ENCODE results near the gene ATP2B3.

DNA sequence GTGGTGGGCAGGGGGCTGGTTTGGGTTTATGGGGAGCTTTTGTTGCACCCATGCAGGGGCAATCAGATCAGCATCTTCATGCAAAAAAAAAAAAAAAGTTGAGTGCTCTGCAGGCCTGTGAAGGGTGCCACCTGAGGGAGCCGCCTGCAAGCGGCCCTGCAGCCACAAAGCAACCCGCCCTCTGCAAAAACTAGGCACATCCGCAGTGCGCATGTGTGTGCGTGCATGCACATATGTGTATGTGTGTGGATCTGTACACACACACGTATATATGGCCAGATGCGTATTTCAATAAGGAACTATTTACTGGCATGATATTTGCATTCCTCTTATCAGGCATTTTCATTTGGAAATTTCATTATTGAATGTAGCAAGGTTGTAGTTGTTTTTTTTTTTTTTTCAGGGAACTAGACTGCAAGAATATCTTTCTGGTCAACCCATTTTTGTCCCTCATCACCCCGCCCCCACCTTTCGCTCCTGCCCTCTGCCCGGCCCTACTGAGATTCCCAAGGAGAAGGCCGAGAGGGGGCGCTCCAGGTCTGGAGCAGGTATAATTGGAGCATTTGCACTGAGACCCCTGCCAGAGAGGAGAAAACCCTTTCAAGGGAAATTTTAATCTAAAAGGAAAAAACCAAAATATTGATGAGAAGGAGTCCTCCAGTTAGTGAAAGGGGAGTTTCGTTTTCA, 63.4 kb downstream of the ATP2B3 start:
- TF ChIP-seq, protein P1, sequence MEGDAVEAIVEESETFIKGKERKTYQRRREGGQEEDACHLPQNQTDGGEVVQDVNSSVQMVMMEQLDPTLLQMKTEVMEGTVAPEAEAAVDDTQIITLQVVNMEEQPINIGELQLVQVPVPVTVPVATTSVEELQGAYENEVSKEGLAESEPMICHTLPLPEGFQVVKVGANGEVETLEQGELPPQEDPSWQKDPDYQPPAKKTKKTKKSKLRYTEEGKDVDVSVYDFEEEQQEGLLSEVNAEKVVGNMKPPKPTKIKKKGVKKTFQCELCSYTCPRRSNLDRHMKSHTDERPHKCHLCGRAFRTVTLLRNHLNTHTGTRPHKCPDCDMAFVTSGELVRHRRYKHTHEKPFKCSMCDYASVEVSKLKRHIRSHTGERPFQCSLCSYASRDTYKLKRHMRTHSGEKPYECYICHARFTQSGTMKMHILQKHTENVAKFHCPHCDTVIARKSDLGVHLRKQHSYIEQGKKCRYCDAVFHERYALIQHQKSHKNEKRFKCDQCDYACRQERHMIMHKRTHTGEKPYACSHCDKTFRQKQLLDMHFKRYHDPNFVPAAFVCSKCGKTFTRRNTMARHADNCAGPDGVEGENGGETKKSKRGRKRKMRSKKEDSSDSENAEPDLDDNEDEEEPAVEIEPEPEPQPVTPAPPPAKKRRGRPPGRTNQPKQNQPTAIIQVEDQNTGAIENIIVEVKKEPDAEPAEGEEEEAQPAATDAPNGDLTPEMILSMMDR (IDR thresholded peaks at IDR 0.05), result no peak
- TF ChIP-seq POLR2A (IDR thresholded peaks at IDR 0.05), result no peak
- TF ChIP-seq EP300 (IDR thresholded peaks at IDR 0.05), result no peak
- no peak for TF ChIP-seq POLR2AphosphoS5 (IDR thresholded peaks at IDR 0.05)
